Natural killer cell (primary cell): ENCODE results near the gene ZNF3. TPM values are rescaled to one million over a fixed set of nuclear protein-coding genes. Genes with fewer than 3 reads are reported as not detected.

Source experiments
- ATAC-seq, 3 donors: fragments of 150-1000 bp in 2 of 3; fragments of 200-7000 bp in 1 of 3; cut with Tn5 transposase; 1 replicate in 1 of 3; 2 replicates in 2 of 3; pipeline ENCODE4 v1.10.0; 2021; ENCODE audit warnings: mild to moderate bottlenecking in 2 of 3, moderate library complexity in 2 of 3
- DNase-seq, 2 donors: peaks; one replicate each; pipeline versions ENCODE4 v3.0.0 to v3.0.0-alpha.2; 2013 to 2021; ENCODE audit warnings: mixed read lengths in 1 of 2
- H3K27ac ChIP-seq: one replicate; pipeline ENCODE4 v1.5.1; 2013; ENCODE audit warnings: mild to moderate bottlenecking, low read length
- H3K27me3 ChIP-seq: one replicate; pipeline ENCODE4 v1.6.1; 2013; ENCODE audit warnings: low read length; ENCODE audit not compliant: control insufficient read depth, insufficient read depth
- H3K36me3 ChIP-seq: one replicate; pipeline ENCODE4 v1.6.1; 2013; ENCODE audit warnings: low read length; ENCODE audit not compliant: control insufficient read depth, insufficient read depth
- H3K4me1 ChIP-seq: one replicate; pipeline ENCODE4 v1.6.1; 2013; ENCODE audit warnings: low read length; ENCODE audit not compliant: control insufficient read depth, insufficient read depth
- H3K4me3 ChIP-seq: one replicate; pipeline ENCODE4 v1.5.1; 2013; ENCODE audit warnings: low read length
- H3K9me3 ChIP-seq: one replicate; pipeline ENCODE4 v1.6.1; 2013; ENCODE audit warnings: low read length; ENCODE audit not compliant: control insufficient read depth, insufficient read depth
- H3K27ac Mint-ChIP-seq, 2 donors: one replicate each; pipeline ENCODE4 v1.8.0; 2022; ENCODE audit warnings: mild to moderate bottlenecking in 2 of 2, mixed read lengths in 2 of 2, moderate library complexity in 1 of 2
- H3K27me3 Mint-ChIP-seq, 2 donors: one replicate each; pipeline ENCODE4 v1.8.0; 2022; ENCODE audit warnings: low read depth in 2 of 2, mixed read lengths in 2 of 2
- H3K36me3 Mint-ChIP-seq: one replicate; pipeline ENCODE4 v1.8.0; 2022; ENCODE audit warnings: mixed read lengths
- H3K4me1 Mint-ChIP-seq, 2 donors: one replicate each; pipeline ENCODE4 v1.8.0; 2022; ENCODE audit warnings: mixed read lengths in 2 of 2
- H3K4me3 Mint-ChIP-seq: one replicate; pipeline ENCODE4 v1.8.0; 2022; ENCODE audit warnings: mild to moderate bottlenecking, moderate library complexity, mixed read lengths
- H3K9me3 Mint-ChIP-seq, 2 donors: one replicate each; pipeline ENCODE4 v1.8.0; 2022; ENCODE audit warnings: mixed read lengths in 2 of 2
- CTCF ChIP-seq: fragments of 200-600 bp; IDR thresholded peaks from one replicate; pipeline ENCODE4 v1.8.0; 2022; ENCODE audit warnings: antibody characterized with exemption
- WGBS: methylation state at CpG from one replicate; pipeline ENCODE4 v1.1.7; 2013; ENCODE audit warnings: missing lambda C conversion rate; ENCODE audit not compliant: insufficient coverage; 5-methylcytosine and 5-hydroxymethylcytosine counted together
- intact Hi-C: fragments of 100-400 bp; cut with micrococcal nuclease; formaldehyde crosslinking; loops from one replicate; pipeline ENCODE4 v1.14.2; 2022
- total RNA-seq, 4 donors: library from RNA; stranded (reverse); fragments of 120-200 nt in 1 of 4; gene quantifications; one replicate each; pipeline versions ENCODE4 v1.2.3 to v1.2.4, GENCODE V29; 2013 to 2022

Gene ZNF3
- total RNA-seq, 3 donors from 2014 or later (not counting 1 experiment from before 2014, with no cell fraction given) = 37.8 to 51.6 (median 49.0) TPM

GRCh38 chr7:100021297-100021696 lies 60.2 kb downstream of the ZNF3 start:
- H3K36me3 ChIP-seq = peaks cover 32% of the 10 kb centered on the region
- no peaks in the 10 kb centered on the region for H3K36me3 Mint-ChIP-seq

More at GRCh38 chr7:100021297-100021696, 60.2 kb downstream of the ZNF3 start:
- H3K9me3 ChIP-seq = no peaks in the 10 kb centered on the region
- H3K4me1 Mint-ChIP-seq = peaks cover 16 to 18% of the 10 kb centered on the region in 2 donors
- H3K27me3 ChIP-seq = no peaks in the 10 kb centered on the region
- 100% methylated on average over 3 of the region's 3 CpGs for WGBS
- intact Hi-C loops = no loop called here
- H3K27ac ChIP-seq = no peak overlapping the region
- TF ChIP-seq CTCF = no peak
- DNase-seq = no peak
- no peaks in the 10 kb centered on the region for H3K9me3 Mint-ChIP-seq
- H3K4me3 ChIP-seq = no peak overlapping the region
- peak overlapping the region in 1 of 2 donors; percentile 23 for H3K27ac Mint-ChIP-seq
- no peak for ATAC-seq
- no peak overlapping the region for H3K4me3 Mint-ChIP-seq
- H3K4me1 ChIP-seq = peaks cover 7% of the 10 kb centered on the region
- H3K27me3 Mint-ChIP-seq = no peaks in the 10 kb centered on the region

Other genes starting within 250 kb of the ZNF3 start
- not detected for gene OR2AE1, start 204.7 kb downstream of the ZNF3 start, total RNA-seq
- 10 to 100 TPM; 16.8 to 28.1 (median 22.4) TPM for gene TRIM4, start 162.2 kb downstream of the ZNF3 start, total RNA-seq
- gene GJC3, start 152.1 kb downstream of the ZNF3 start, total RNA-seq = not detected
- not detected for gene AZGP1, start 105.7 kb downstream of the ZNF3 start, total RNA-seq
- gene ZKSCAN1, start 66.1 kb downstream of the ZNF3 start, total RNA-seq = 10 to 100 TPM; 57.6 to 62.5 (median 60.8) TPM
- 1 to 10 TPM; 6.2 to 8.9 (median 7.2) TPM for gene ZSCAN21, start 31.9 kb downstream of the ZNF3 start, total RNA-seq
- gene COPS6, start 7.2 kb upstream of the ZNF3 start, total RNA-seq = 10 to 100 TPM; 79.0 to 94.6 (median 84.4) TPM
- 100 to 1,000 TPM; 112 to 214 (median 137) TPM for gene MCM7, start 19.7 kb upstream of the ZNF3 start, total RNA-seq
- 10 to 100 TPM in 2 of 3 donors, 1 to 10 TPM in 1; 8.4 to 12.8 (median 12.7) TPM for gene AP4M1, start 19.9 kb upstream of the ZNF3 start, total RNA-seq
- 10 to 100 TPM; 42.2 to 56.8 (median 47.9) TPM for gene TAF6, start 37.6 kb upstream of the ZNF3 start, total RNA-seq
- gene CNPY4, start 37.9 kb upstream of the ZNF3 start, total RNA-seq = 10 to 100 TPM; 19.1 to 25.8 (median 23.9) TPM
- gene MBLAC1, start 45.2 kb upstream of the ZNF3 start, total RNA-seq = 1 to 10 TPM; 2.8 to 4.3 (median 4.1) TPM
- gene LAMTOR4, start 67.2 kb upstream of the ZNF3 start, total RNA-seq = 100 to 1,000 TPM; 148 to 161 (median 156) TPM
- gene TRAPPC14, start 77.0 kb upstream of the ZNF3 start, total RNA-seq = 10 to 100 TPM; 55.1 to 59.2 (median 56.5) TPM
- under 1 TPM; 0.78 to 0.95 (median 0.78) TPM for gene GAL3ST4, start 86.9 kb upstream of the ZNF3 start, total RNA-seq
- 1 to 10 TPM; 1.9 to 2.4 (median 2.3) TPM for gene GPC2, start 95.7 kb upstream of the ZNF3 start, total RNA-seq
- gene STAG3, start 96.2 kb upstream of the ZNF3 start, total RNA-seq = 1 to 10 TPM; 5.0 to 5.6 (median 5.5) TPM
- 10 to 100 TPM; 45.6 to 84.1 (median 52.9) TPM for gene PVRIG, start 138.2 kb upstream of the ZNF3 start, total RNA-seq
- not detected for gene SPDYE3, start 226.0 kb upstream of the ZNF3 start, total RNA-seq